Measurements from ENCODE around the gene ZNF644. TPM values are rescaled to one million over a fixed set of nuclear protein-coding genes. Genes with fewer than 3 reads are reported as not detected.
"Not testable (repeated sequence)": the region's sequence is repeated elsewhere in the genome, so short reads cannot be mapped to it uniquely, and the experiment has no call there.

The ZNF644 gene
- 54.4 and 75.2 TPM in 2 replicates for total RNA-seq (ENCODE audit: low replicate concordance)
- long read RNA-seq, transcript ZNF644-203 (4 exons, 1,253 nt): minor isoform, 5 of 88 reads
- long read RNA-seq, transcript ZNF644-211 (3 exons, 514 nt): major isoform, 42 of 88 reads
- long read RNA-seq, partial matches to known transcripts: 16 of 88 reads
- long read RNA-seq, other reads (novel, unspliced or antisense): 20 of 88 reads

- Mint-ChIP-seq H3K36me3 (peaks cover 12% of the 10 kb centered on the region), H3K27me3 (no peaks in the 10 kb centered on the region), H3K4me3 (peak within 1 kb of the TSS; percentile 98), H3K27ac (peak within 1 kb of the TSS; percentile 98), H3K4me1 (ENCODE audit: unreplicated experiment) (peaks cover 32% of the 10 kb centered on the region), H3K9me3 (no peaks in the 10 kb centered on the region)
- peak; percentile 90 for DNase-seq (ENCODE audit: extremely low spot score, unreplicated experiment)
- TF ChIP-seq CTCF (conservative IDR thresholded peaks at IDR 0.05): no peak
These were observed at the start of gene ZNF644 for GRCh38 chr1:91021686-91022517. Gene ZNF644 (minus strand): TSS chr1:91022035. CDS start chr1:90982353, 39,682 bp downstream.

DNA sequence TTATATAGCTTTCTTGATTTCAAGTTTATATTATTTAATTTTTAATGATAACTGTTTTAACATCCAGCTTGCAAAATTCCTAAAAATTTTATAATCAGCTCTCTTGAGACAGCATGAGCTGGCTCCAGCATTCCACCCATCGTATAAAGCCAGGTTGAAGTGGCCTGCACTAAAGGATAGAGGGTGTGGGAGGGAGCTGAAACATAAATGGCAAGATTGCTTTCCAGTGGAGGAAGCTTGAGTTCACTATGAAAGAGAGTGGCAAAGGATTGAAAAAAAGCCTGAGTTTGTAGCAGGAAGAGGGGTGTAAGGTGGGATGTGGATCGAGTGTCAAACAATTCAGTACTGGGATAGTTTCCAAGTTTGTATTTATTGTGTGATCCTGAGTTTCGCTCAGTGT lies 48.5 kb upstream of the ZNF644 start:
- Mint-ChIP-seq H3K27ac (no peak overlapping the region), H3K4me3 (no peak overlapping the region), H3K36me3 (no peaks in the 10 kb centered on the region), H3K27me3 (no peaks in the 10 kb centered on the region), H3K9me3 (no peaks in the 10 kb centered on the region), H3K4me1 (ENCODE audit: unreplicated experiment) (peaks cover 9% of the 10 kb centered on the region)
- DNase-seq (ENCODE audit: extremely low spot score, unreplicated experiment): no peak
- no peak for TF ChIP-seq CTCF (conservative IDR thresholded peaks at IDR 0.05)

DNA sequence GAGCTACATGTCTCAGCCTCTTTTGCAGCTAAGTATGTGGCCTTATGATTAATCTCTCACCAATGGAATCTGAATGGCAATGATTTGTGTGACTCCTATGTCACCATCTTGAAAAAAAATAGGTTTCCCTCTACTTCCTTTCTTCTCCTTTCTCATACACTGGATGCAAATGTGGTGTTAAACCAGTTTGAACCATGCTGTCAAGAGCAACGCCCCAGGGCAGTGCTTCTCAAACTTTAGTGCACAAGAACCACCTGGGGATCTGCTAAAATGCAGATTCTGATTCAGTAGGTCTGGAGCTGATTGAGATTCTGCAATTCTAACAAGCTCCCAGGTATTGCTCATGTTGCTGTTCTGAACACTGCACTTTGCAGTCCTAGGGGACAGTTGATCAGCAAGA lies 44.7 kb upstream of the ZNF644 start:
- Mint-ChIP-seq H3K9me3 (no peaks in the 10 kb centered on the region), H3K36me3 (no peaks in the 10 kb centered on the region), H3K4me3 (no peak overlapping the region), H3K4me1 (ENCODE audit: unreplicated experiment) (peaks cover 9% of the 10 kb centered on the region), H3K27ac (no peak overlapping the region), H3K27me3 (no peaks in the 10 kb centered on the region)
- no peak for TF ChIP-seq CTCF (conservative IDR thresholded peaks at IDR 0.05)
- no peak for DNase-seq (ENCODE audit: extremely low spot score, unreplicated experiment)

DNA sequence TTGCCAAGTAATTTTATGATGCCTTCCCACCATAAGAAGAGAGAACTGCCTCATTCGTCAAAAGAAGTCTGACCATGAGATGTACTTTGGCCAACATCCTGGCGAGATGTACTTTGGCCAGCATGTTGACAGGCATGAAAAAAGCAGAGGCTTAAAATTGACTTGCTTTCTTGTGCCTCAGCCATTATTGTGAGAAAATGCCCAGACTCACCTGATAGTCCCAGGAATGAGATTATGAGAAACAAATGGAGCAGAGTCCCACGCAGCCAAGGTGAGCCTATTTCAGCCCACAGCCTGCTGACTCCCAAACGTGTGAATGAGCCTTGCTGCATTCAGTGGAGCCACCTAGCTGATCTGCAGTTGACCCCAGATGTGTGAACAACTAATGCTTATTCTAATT lies 43.5 kb upstream of the ZNF644 start:
- no peaks in the 10 kb centered on the region for H3K27me3 Mint-ChIP-seq
- H3K36me3 Mint-ChIP-seq: no peaks in the 10 kb centered on the region
- H3K4me3 Mint-ChIP-seq: no peak overlapping the region
- H3K27ac Mint-ChIP-seq: no peak overlapping the region
- DNase-seq (ENCODE audit: extremely low spot score, unreplicated experiment): no peak
- H3K4me1 Mint-ChIP-seq (ENCODE audit: unreplicated experiment): peaks cover 6% of the 10 kb centered on the region
- peaks cover 4% of the 10 kb centered on the region for H3K9me3 Mint-ChIP-seq
- no peak for TF ChIP-seq CTCF (conservative IDR thresholded peaks at IDR 0.05)

GRCh38 chr1:91063403-91063802 lies 41.6 kb upstream of the ZNF644 start:
- H3K27ac Mint-ChIP-seq; DNase-seq (ENCODE audit: extremely low spot score, unreplicated experiment); H3K4me1 Mint-ChIP-seq (ENCODE audit: unreplicated experiment); H3K9me3 Mint-ChIP-seq; H3K27me3 Mint-ChIP-seq; H3K36me3 Mint-ChIP-seq; H3K4me3 Mint-ChIP-seq: not testable (repeated sequence)

GRCh38 chr1:91059157-91059556 lies 37.3 kb upstream of the ZNF644 start:
- Mint-ChIP-seq H3K9me3 (peaks cover 4% of the 10 kb centered on the region), H3K27ac (no peak overlapping the region), H3K36me3 (no peaks in the 10 kb centered on the region), H3K4me3 (no peak overlapping the region), H3K27me3 (no peaks in the 10 kb centered on the region), H3K4me1 (ENCODE audit: unreplicated experiment) (no peaks in the 10 kb centered on the region)
- TF ChIP-seq CTCF (conservative IDR thresholded peaks at IDR 0.05): no peak
- no peak for DNase-seq (ENCODE audit: extremely low spot score, unreplicated experiment)
